Measurements from ENCODE around the gene MGMT. TPM values are rescaled to one million over a fixed set of nuclear protein-coding genes. Genes with fewer than 3 reads are reported as not detected.

Gene MGMT
- total RNA-seq, 1 experiment from 2014 or later: 11.5 TPM

DNA sequence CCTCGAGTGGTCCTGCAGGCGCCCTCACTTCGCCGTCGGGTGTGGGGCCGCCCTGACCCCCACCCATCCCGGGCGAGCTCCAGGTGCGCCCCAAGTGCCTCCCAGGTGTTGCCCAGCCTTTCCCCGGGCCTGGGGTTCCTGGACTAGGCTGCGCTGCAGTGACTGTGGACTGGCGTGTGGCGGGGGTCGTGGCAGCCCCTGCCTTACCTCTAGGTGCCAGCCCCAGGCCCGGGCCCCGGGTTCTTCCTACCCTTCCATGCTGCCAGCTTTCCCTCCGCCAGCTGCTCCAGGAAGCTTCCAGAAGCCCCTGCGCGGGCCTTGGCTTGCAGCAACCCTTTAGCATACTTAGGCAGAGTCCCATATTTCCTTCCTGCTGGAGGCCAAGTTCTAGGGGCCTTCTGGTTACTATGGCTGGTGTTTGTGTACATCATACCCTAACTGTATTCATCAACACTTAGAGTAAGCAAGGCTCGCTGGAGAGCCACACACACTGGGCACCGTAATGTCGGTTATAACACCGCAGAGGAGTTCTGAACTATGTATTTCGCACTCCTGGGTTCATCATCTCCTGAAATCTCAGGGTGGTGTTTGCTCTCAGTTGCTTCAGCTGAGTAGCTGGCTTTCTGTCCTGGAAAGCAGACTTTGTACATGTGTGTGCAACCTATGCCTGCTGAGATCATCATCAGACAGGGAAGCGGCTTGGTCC is 471 bp downstream of the MGMT start:
- ChIA-PET POLR2A (no interaction called here), CTCF (no interaction called here), RAD21 (ENCODE audit: low non-redundant PET in 1 of 2, low total read pairs in 2 of 2, uncharacterized antibody in 2 of 2, unreplicated experiment in 2 of 2) (no interaction called here)
- Histone ChIP-seq H3K27ac (ENCODE audit: low read depth, low read length) (peak overlapping the region; percentile 61; the same call in 1 of the 2 replicates), H4K20me1 (ENCODE audit: insufficient read depth) (no peaks in the 10 kb centered on the region), H3K27me3 (ENCODE audit: insufficient read depth, low read length) (no peaks in the 10 kb centered on the region), H3K9me3 (ENCODE audit: control insufficient read depth in 1 of 2, insufficient read depth in 1 of 2, low read depth in 1 of 2, low read length in 2 of 2) (peaks cover 4 to 5% of the 10 kb centered on the region in 2 experiments; a peak in 2 of 4 replicates), H2AFZ (ENCODE audit: low read depth, low read length, poor library complexity, severe bottlenecking) (no peak overlapping the region), H3K9ac (ENCODE audit: low read length) (peak overlapping the region; percentile 62), H3K4me1 (ENCODE audit: control insufficient read depth in 1 of 2, insufficient read depth in 2 of 2, low read length in 2 of 2) (peaks cover 0 to 13% of the 10 kb centered on the region in 2 experiments; a peak in 1 of 4 replicates), H3K4me3 (replicated peaks in 1 of 2; ENCODE audit: low read depth in 1 of 2, low read length in 2 of 2) (peak overlapping the region; percentile 54 to 61), H3K36me3 (ENCODE audit: control insufficient read depth in 1 of 2, insufficient read depth in 2 of 2, low read length in 2 of 2) (no peaks in the 10 kb centered on the region), H3K4me2 (ENCODE audit: low read length) (peak overlapping the region; percentile 76), H3K79me2 (ENCODE audit: insufficient read depth, low read length) (no peaks in the 10 kb centered on the region), H3K9me2 (ENCODE audit: insufficient read depth) (no peaks in the 10 kb centered on the region)
- no peak for TF ChIP-seq EZH2 (IDR thresholded peaks at IDR 0.05)
- TF ChIP-seq, protein P1, sequence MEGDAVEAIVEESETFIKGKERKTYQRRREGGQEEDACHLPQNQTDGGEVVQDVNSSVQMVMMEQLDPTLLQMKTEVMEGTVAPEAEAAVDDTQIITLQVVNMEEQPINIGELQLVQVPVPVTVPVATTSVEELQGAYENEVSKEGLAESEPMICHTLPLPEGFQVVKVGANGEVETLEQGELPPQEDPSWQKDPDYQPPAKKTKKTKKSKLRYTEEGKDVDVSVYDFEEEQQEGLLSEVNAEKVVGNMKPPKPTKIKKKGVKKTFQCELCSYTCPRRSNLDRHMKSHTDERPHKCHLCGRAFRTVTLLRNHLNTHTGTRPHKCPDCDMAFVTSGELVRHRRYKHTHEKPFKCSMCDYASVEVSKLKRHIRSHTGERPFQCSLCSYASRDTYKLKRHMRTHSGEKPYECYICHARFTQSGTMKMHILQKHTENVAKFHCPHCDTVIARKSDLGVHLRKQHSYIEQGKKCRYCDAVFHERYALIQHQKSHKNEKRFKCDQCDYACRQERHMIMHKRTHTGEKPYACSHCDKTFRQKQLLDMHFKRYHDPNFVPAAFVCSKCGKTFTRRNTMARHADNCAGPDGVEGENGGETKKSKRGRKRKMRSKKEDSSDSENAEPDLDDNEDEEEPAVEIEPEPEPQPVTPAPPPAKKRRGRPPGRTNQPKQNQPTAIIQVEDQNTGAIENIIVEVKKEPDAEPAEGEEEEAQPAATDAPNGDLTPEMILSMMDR (IDR thresholded peaks at IDR 0.05 in 2 of 3, conservative IDR thresholded peaks at IDR 0.05 in 1 of 3; ENCODE audit: borderline replicate concordance in 1 of 3, insufficient read depth in 1 of 3, low read depth in 2 of 3, low read length in 2 of 3): no peak
- TF ChIP-seq SIN3A (IDR thresholded peaks at IDR 0.05; ENCODE audit: low read depth): no peak
- TF ChIP-seq, protein P2, sequence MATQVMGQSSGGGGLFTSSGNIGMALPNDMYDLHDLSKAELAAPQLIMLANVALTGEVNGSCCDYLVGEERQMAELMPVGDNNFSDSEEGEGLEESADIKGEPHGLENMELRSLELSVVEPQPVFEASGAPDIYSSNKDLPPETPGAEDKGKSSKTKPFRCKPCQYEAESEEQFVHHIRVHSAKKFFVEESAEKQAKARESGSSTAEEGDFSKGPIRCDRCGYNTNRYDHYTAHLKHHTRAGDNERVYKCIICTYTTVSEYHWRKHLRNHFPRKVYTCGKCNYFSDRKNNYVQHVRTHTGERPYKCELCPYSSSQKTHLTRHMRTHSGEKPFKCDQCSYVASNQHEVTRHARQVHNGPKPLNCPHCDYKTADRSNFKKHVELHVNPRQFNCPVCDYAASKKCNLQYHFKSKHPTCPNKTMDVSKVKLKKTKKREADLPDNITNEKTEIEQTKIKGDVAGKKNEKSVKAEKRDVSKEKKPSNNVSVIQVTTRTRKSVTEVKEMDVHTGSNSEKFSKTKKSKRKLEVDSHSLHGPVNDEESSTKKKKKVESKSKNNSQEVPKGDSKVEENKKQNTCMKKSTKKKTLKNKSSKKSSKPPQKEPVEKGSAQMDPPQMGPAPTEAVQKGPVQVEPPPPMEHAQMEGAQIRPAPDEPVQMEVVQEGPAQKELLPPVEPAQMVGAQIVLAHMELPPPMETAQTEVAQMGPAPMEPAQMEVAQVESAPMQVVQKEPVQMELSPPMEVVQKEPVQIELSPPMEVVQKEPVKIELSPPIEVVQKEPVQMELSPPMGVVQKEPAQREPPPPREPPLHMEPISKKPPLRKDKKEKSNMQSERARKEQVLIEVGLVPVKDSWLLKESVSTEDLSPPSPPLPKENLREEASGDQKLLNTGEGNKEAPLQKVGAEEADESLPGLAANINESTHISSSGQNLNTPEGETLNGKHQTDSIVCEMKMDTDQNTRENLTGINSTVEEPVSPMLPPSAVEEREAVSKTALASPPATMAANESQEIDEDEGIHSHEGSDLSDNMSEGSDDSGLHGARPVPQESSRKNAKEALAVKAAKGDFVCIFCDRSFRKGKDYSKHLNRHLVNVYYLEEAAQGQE (IDR thresholded peaks at IDR 0.05; ENCODE audit: low read depth): no peak
- no peak for TF ChIP-seq ZNF274 (IDR thresholded peaks at IDR 0.05; ENCODE audit: low read depth, low read length)
- TF ChIP-seq MAX (IDR thresholded peaks at IDR 0.05): no peak
- TF ChIP-seq SP1 (IDR thresholded peaks at IDR 0.05; ENCODE audit: low read depth): no peak
- TF ChIP-seq, protein P3, sequence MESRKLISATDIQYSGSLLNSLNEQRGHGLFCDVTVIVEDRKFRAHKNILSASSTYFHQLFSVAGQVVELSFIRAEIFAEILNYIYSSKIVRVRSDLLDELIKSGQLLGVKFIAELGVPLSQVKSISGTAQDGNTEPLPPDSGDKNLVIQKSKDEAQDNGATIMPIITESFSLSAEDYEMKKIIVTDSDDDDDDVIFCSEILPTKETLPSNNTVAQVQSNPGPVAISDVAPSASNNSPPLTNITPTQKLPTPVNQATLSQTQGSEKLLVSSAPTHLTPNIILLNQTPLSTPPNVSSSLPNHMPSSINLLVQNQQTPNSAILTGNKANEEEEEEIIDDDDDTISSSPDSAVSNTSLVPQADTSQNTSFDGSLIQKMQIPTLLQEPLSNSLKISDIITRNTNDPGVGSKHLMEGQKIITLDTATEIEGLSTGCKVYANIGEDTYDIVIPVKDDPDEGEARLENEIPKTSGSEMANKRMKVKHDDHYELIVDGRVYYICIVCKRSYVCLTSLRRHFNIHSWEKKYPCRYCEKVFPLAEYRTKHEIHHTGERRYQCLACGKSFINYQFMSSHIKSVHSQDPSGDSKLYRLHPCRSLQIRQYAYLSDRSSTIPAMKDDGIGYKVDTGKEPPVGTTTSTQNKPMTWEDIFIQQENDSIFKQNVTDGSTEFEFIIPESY (IDR thresholded peaks at IDR 0.05; ENCODE audit: extremely low read depth, insufficient replicate concordance, low read length): no peak
- TF ChIP-seq POLR2AphosphoS5 (IDR thresholded peaks at IDR 0.05; ENCODE audit: low read depth, low read length): no peak
- TF ChIP-seq SRF (IDR thresholded peaks at IDR 0.05; ENCODE audit: low read depth): no peak
- no peak for TF ChIP-seq EGR1 (IDR thresholded peaks at IDR 0.05; ENCODE audit: low read depth)
- TF ChIP-seq POLR2A (IDR thresholded peaks at IDR 0.05; ENCODE audit: borderline replicate concordance, extremely low read depth, insufficient read depth, insufficient read length): no peak
- TF ChIP-seq ELF1 (IDR thresholded peaks at IDR 0.05; ENCODE audit: borderline replicate concordance, low read depth): no peak
- TF ChIP-seq JUND (IDR thresholded peaks at IDR 0.05): no peak
- TF ChIP-seq EZH2phosphoT487 (IDR thresholded peaks at IDR 0.05; ENCODE audit: borderline replicate concordance): no peak
- no peak for TF ChIP-seq ATF3 (IDR thresholded peaks at IDR 0.05)
- TF ChIP-seq CBX3 (IDR thresholded peaks at IDR 0.05; ENCODE audit: low read depth): no peak
- no peak for TF ChIP-seq YY1 (IDR thresholded peaks at IDR 0.05; ENCODE audit: extremely low read depth, insufficient replicate concordance, low read depth, low read length)
- ATAC-seq (0 out of 2 replicates have a peak, but pooled peaks have one; percentile 10), DNase-seq (ENCODE audit: low read depth, low spot score) (no peak)
- BruUV-seq (replicated peaks): no TSS peak
- intact Hi-C loops (cut with micrococcal nuclease): no loop called here
